Erythroblast (primary cell): ENCODE measurements around the gene TBC1D8.
"Not testable (repeated sequence)": the region's sequence is repeated elsewhere in the genome, so short reads cannot be mapped to it uniquely, and the experiment has no call there.

Experiments used
- DNase-seq, 2 experiments: peaks; one replicate each; lab custom pipeline; 2025; lab: John Stamatoyannopoulos, UW
- GATA1 ChIP-seq: IDR thresholded peaks from 2 replicates; pipeline ENCODE4 v1.6.1; 2011; ENCODE audit warnings: low read depth, mild to moderate bottlenecking, control low read depth, low read length, moderate library complexity
- POLR2A ChIP-seq: IDR thresholded peaks from 2 replicates; pipeline ENCODE4 v1.6.1; 2011; ENCODE audit warnings: mild to moderate bottlenecking, low read length

Gene TBC1D8

DNA sequence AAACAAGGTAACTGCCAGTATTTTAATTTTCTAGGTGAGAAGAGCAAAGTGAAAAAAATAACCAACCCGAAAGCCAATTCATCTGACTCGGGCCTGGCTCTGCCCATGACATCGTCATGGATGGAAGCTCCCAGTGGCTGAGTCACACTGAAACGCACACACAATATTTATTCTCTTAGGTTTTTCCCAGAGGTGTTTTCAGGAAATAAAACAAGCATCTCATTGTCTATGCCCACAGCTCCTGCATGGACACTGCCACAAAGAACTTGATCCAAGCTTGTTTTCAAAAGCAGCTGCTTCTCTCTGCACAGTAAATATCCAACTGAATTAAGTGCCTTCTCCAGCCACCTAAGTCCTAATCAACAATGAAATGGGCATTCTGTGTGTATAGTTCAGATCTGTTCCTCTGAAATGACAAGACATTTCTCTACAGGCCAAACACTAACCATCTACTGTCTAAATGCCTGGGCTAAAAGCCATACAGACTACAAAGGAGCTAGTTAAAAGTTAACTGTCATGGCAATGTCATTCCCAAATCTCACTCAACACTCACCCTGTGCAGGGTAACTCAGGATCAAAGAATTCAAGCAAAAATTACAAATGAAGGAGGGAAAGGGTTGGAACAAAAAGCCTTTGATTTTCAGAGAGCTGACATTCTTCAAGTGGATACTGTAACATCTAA lies 86.2 kb downstream of the TBC1D8 start:
- TF ChIP-seq GATA1 (no peak), POLR2A (no peak)
- no peak for DNase-seq

DNA sequence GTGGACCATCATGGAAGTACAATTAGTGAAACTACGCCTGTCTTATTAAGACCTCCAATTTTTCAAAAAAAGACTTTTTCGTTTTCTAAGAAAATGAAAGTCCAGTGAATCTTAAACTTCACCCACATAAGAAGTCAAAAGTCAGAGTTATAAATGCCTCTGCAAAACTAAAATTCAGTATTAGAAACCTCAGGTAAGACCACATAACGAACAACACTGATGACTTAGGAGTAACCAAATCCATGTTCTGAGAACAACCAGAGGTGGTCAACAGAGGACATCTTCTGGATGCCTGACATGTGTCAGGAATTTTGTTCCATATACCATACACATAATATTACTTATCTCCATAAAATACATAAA lies 86.7 kb downstream of the TBC1D8 start:
- DNase-seq = no peak

DNA sequence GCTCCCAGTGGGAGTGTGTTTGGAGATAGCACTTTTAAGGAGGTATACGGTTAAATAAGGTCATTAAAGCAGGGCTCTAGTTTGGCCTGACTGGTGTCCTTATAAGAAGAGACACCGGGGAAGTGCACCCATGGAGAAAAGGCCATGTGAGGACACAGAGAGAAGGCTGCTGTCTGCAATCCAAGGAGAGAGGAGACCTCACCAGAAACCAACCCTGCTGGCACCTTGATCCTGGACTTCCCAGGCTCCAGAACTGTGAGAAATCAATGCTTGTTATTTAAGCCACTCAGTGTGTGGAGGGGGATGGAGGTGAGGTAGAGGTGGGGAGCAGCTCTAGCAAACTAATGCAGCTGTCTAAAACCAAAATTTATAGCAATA lies 87.1 kb downstream of the TBC1D8 start:
- no peak for DNase-seq
- TF ChIP-seq POLR2A (no peak), GATA1 (no peak)

More for the DNA sequence above, 86.7 kb downstream of the TBC1D8 start:
- TF ChIP-seq GATA1 (no peak), POLR2A (no peak)

DNA sequence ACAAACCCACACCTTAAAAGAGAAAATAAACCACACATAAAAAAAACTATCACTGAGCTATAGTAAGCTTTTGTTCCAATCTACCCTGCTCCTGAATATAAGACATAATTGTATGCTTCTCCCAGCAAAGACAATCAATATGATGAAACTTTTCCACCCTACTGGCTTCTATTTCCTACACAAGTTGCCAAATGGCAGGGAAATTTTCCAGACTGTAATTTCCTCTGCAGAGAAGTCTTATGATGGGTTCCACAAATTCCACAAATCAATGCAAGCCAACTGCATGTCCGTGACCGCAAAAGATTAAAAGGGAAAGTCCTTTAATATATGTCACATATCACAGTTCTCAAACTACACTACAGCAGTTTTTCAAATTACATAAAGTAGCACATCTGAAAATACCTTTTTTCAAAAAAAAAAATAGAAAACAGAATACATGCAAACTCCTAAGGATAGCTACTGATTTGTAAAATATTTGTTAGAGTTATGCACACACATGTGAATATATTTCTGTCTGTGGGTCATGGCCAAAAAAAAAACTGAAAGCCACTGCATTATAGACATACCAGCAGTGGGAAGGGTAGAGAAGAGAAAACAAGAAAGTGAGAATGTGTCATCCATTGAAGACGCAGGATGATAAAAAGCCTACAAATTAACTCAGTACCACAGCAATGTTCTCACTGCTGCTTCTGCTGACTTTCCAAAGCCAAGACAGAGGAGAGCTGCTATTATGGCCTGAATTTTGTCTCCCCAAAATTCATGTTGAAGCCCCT lies 87.6 kb downstream of the TBC1D8 start:
- no peak for TF ChIP-seq GATA1
- TF ChIP-seq POLR2A = no peak
- DNase-seq = no peak

DNA sequence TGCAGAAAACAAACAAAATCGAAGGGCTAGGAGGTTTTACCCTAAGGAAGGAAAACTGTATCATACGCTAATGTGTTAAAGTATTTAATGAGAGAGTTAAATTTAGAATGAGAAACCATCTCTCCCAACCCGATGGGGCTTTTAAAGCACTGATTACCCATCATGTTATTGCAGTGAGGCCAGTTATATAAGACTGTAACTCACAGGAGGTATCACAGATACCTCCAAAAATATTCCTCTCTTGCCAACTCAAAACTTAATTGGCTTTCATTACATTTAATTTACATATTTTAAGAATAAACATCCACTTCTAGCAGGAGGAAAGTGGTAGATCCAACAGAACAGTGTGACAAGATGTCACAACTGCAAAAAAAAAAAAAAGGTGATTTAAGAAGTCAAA lies 92.8 kb downstream of the TBC1D8 start:
- TF ChIP-seq GATA1 = no peak
- TF ChIP-seq POLR2A = no peak
- no peak for DNase-seq

DNA sequence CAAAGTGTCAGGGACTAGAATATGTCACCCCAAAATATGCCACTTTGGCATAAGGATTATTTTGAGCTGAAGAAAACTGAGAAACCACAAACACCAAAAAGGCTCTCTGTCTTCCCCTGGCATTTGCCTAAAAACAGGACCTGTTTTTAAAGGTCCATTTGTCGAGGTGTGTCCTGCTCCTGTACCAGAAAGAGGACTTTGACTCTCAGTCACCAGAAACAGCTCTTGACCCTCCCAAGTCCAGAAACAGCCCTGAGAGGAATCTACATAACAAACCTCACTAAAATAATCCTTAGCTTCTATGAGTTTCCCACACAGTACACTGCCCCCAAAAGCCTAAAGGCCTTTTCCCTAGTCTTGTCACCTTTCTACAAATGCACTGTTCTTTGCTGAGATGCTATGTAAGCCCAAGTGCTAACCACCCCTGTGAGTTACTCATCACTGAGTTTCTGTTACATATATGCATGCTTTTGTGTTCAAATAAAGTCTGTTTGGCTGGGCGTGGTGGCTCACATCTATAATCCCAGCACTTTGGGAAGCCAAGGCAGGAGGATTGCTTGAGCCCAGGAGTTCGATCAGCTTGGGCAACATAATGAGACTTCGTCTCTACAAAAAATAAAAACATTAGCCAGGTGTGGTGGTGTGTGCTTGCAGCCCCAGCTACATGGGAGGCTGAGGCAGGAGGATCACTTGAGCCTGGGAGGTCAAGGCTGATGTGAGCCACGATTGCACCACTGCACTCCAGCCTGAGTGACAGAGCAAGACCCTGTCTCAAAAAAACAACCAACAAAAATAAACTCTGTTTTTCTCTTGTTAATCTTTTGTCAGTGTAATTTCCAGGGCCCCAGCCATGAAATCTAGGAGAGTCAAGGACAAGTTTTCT lies 93.9 kb downstream of the TBC1D8 start:
- DNase-seq = no peak
- TF ChIP-seq POLR2A (no peak), GATA1 (no peak)

DNA sequence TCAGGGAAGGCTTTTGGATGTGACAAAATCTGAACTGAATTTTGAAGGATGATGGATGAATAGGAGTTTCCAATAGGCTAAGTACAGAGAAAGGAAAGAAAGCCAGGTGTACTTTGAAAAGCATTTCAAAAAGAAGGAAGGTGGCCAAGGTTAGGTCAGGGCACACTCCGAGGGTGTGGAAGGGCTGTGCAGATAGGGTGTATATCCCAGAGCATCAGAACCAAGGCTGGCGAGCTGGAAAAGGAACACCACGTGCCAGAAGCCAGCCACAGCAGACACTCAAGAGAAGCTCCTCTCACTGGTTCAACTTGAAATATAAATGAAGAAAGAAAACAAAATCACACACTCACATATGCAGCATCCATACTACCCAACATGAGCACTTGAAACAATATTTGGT lies 98.1 kb downstream of the TBC1D8 start:
- DNase-seq = no peak
- TF ChIP-seq POLR2A = no peak
- no peak for TF ChIP-seq GATA1

DNA sequence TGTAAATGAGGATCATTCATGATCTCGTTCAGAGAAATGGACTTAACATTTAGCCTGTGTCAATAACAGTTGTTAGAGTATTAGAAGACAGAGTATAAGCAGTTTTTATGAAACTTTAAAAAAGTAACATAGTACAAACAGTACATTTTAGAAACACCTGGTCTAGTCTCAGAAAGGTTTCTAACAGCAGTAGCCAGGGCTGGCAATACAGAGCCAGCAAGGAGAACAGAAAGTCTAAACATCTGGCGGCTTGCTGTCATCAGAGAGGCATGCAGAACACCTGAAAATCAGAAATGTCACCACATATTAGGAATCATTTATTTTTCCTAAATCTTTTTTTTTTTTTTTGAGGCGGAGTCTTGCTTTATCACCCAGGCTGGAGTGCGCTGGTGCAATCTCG lies 99.0 kb downstream of the TBC1D8 start:
- TF ChIP-seq GATA1 = no peak
- no peak for TF ChIP-seq POLR2A

DNA sequence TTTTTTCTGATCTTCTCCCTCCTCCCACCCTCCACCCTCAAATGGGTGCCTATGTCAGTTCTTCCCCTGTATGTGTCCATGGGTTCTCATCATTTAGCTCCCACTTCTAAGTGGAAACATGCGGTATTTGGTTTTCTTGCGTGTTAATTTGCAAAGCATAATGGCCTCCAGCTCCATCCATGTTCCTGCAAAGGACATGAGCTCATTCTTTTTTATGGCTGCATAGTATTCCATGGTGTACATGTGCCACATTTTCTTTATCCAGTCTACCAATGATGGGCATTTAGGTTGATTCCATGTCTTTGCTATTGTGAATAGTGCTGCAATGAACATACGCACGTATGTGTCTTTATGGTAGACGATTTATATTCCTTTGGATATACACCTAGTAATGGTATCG lies 100.3 kb downstream of the TBC1D8 start:
- DNase-seq = not testable (repeated sequence)

More for the DNA sequence above, 99.0 kb downstream of the TBC1D8 start:
- DNase-seq = no peak

DNA sequence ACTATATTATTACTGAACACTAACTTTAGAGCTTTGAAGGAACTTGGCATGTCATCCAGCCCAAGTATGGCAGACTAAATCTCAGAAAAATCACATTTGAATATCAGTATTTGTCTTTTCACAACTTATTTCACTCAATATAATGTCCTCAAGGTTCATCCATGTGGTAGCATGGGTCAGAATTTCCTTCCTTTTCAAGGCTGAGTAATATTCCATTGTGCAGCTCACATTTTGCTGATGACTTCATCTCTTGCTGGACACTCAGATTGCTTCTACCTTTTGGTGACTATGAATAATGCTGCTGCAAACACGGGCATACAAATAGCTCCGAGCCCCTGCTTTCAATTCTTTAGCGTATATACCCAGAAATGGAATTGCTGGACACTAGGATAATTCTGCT lies 102.4 kb downstream of the TBC1D8 start:
- no peak for DNase-seq
- TF ChIP-seq GATA1 = no peak
- TF ChIP-seq POLR2A = no peak

DNA sequence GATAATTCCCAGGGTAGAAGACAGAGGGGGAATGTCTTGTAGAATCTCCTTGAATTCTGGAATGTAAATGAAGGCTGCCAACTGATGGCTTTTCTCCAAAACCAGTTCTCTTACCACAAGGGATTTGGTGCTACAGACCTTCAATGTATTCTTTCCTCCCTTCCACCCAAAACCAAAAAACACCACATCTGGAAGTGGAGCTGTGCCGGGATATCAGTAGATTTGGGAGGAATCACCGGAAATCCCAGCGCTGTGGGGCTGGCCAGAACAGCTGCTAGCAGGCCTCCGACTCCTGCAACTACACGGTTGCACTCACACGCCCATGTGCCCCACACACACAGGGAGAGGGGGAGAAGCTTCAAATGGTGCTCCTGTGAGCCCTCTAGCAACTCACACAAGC lies 103.4 kb downstream of the TBC1D8 start:
- DNase-seq = no peak
- TF ChIP-seq POLR2A (no peak), GATA1 (no peak)

DNA sequence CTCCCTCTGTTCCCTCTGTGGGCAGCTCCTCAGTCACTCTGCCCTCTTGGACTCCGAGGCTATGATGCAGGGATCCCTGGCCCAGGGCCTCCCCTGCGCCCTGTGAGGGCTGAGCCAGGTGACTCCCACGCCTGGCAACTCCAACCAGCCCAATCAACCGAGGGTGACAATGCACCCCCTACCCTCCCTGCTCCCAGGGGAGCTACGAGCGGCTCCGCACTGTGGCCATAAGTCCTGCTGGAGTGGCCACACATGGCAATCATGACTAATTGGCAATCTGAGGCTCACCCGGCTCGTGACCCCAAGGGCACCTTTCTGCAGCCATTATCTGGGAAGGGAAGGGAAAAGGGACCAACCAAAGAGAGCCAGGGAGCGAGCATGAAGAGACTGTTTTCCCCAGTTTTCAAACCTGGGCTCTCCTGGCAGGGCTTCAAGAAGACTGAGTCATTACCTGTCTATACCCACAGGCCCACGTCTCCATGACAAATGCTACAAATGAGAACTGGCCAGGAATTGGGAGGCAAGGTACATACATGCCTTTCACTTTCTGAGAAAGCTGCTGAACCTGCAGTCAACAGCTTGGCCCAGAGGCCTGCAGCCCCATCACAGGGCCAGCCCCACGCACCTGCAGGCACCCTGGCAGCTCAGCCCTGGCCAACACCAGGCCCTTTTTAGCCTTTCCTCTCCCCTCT lies 104.0 kb downstream of the TBC1D8 start:
- no peak for DNase-seq
- TF ChIP-seq POLR2A (no peak), GATA1 (no peak)

DNA sequence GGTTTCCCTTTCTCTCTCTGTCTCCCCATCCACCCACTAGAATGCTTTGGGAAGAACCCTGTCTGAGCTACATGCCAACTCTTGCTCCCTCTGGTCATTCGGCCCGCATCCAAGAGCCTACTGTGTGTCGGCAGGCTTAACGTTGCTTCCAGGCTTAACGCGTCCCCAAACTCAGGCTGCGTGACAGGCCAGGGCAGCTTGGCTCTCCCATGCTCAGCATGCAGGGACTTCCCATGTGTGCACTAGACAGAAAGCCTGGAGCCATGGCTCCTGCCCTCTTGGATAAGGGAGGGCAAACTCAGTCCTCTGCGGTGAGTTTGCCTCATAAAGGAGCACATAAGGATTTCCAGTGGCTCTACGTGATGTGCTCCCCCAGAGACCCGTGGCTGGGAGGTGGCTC lies 105.9 kb downstream of the TBC1D8 start:
- DNase-seq = no peak
- TF ChIP-seq POLR2A (no peak), GATA1 (no peak)
